Kidney glomerular epithelial cell (primary cell): ENCODE measurements around the gene PATJ.

Source experiments
- DNase-seq: peaks from one replicate; lab custom pipeline; 2025; lab: John Stamatoyannopoulos, UW

PATJ gene

GRCh38 chr1:61983236-61983635 is 241.0 kb downstream of the PATJ start:
- DNase-seq: no peak

DNA sequence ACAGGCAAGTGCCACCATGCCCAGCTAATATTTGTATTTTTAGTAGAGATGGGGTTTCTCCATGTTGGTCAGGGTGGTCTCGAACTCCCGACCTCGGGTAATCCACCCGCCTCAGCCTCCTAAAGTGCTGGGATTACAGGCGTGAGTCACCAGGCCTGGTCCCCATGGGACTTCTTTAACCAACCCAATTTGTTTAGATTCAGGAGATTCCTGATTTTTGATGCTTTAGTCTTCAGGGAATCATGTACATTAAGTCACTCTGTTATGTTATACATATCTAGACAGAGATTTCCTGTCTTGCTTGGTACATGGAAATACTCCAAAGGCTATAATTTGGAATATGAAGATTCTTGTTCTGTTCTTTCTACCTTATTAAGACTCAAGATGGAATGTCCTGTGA is 250.0 kb downstream of the PATJ start:
- no peak for DNase-seq

GRCh38 chr1:61993331-61993961 is 251.2 kb downstream of the PATJ start:
- DNase-seq: no peak

GRCh38 chr1:61995641-61996040 is 253.4 kb downstream of the PATJ start:
- DNase-seq: no peak

DNA sequence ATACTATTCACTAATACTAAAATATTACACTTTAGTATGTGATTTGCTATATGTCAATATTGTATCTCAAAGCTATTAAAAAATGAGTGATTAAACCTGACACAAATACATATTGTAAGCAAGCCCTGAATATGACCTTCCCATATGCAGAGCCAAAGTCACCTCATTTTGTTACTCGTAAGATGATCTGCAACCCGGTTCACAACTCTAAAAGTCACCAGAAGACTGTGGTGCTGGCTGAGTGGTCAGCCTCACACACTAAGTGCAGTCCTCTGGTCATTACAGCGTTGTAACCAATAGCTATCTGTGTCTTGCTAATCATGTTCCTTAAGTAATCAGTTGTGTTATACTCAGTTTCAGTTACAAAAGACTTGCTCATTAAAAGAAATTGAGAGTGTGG is 254.8 kb downstream of the PATJ start:
- DNase-seq: no peak

GRCh38 chr1:62003777-62004176 is 261.5 kb downstream of the PATJ start:
- DNase-seq: no peak

DNA sequence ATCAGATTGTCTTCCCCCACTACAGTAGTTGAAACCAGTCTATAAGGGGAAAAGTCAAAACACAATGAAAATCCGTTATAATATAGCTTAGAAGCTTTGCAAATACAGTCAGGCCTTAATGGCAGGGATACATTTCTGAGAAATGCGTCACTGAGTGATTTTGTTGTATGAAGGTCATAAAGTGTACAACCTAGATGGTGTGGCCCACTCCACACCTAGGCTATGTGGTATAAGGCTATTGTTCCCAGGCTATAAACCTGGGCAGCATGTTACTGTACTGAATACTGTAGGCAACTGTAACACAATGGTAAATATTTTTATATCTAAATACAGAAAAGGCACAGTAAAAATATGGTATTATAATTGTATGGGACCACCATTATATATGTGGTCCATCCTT is 264.4 kb downstream of the PATJ start:
- no peak for DNase-seq

DNA sequence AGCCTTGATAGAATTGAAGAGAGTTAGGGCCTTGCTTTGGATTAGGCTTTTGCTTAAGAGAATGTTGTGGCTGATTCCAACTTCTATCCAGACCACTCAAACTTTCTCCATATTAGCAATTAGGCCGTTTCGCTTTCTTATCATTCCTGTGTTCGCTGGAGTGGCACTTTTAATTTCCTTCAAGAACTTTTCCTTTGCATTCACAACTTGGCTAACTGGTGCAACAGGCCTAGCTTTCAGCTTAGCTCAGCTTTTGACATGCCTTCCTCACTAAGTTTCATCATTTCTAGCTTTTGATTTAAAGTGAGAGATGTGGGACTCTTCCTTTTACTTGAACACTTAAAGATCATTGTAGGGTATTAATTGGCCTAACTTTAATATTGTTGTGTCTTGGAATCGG is 268.7 kb downstream of the PATJ start:
- no peak for DNase-seq

DNA sequence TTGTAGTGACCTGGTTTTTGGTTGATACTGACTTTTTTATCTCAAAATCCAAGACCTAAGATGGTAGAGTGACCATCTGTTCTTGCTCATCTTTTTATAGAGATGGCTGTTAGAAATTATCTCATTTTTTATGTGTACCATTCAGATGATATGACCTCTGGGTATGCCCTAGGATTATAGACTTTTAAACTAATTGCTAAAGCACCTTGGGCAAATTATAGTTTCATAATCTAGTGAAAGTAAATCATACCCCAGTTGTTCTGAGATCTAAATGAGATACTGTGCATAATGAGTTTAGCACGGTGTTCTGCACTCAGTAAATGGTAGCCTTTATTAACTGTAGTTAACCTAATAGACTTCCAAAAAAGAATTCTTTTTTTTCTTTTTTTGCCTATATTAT is 269.8 kb downstream of the PATJ start:
- DNase-seq: no peak

- no peak for DNase-seq
Observed at GRCh38 chr1:62012836-62013235, 270.6 kb downstream of the PATJ start.

- DNase-seq: no peak
Observed at GRCh38 chr1:62013264-62013663, 271.0 kb downstream of the PATJ start.

DNA sequence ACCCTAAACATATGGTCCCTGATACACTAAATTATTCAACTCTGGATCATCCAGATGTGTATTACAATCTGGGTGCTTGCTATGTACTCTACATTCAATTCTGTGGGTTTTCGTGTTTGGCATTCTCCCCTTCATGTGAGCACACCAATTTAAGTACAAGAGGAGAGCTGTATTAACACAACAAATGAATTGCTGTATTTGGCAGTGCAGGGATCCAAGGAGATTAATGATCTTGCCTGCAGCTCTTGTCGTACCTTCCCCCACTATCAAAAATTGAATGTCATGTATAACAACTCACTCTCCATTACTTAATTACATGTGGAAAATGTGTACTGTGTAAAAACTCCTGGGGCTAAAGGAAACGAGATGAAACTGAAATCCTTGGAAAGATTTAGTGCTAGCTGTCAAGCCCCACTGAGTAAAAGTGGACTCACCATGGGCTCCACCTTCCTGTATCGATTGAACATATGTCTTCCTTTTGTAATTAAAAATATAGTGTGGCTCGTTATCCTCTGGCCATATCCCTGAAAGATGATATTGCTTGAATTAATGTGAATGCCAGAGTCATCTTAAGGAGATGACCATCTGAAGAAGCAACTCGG is 280.2 kb downstream of the PATJ start:
- no peak for DNase-seq

- DNase-seq: no peak
Observed at GRCh38 chr1:62024690-62025089, 282.4 kb downstream of the PATJ start.

DNA sequence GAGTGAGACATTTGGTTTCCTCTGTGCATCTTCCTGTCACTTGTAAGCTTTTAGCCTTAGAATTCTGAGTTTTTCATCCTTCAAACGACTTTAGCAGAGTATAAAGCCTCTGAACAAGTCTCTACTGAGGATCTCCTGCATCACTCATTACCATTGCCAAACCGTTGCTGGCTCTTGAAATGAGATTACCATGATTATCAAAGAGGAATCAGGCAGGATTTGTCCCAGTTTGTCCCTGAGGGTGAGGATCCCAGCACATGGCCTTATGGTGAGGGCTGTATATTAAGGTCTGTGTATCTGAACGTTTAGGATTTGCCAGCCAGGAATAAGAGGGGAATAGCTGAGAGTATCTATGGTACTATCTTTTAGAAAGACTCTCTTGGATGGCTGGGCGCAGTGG is 282.9 kb downstream of the PATJ start:
- DNase-seq: no peak

GRCh38 chr1:62025892-62026291 is 283.6 kb downstream of the PATJ start:
- DNase-seq: no peak

GRCh38 chr1:62029704-62030103 is 287.4 kb downstream of the PATJ start:
- DNase-seq: no peak

- no peak for DNase-seq
Observed at GRCh38 chr1:62034790-62035189, 292.5 kb downstream of the PATJ start.

DNA sequence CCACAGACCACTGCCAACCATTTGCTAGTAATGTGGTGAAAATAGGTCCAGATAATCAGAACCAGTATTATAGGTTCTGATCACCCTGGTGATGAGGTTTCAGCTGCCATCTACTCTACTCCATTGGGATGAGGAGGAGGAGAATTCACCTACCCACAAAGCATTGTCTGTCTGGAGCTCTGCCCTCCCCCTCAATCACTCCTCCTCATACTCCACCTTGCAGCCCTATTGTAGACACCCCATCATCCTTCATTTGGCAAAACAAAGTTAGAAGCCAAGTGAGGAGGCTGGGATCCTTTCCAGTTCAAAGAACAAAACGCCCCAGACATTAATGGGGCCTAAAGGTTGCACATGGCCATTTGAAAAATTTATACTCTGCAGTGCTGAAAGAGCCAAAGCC is 295.0 kb downstream of the PATJ start:
- DNase-seq: no peak

- DNase-seq: no peak
Observed at GRCh38 chr1:62038594-62039284, 296.5 kb downstream of the PATJ start.

- DNase-seq: no peak
Observed at GRCh38 chr1:62040450-62040849, 298.2 kb downstream of the PATJ start.

DNA sequence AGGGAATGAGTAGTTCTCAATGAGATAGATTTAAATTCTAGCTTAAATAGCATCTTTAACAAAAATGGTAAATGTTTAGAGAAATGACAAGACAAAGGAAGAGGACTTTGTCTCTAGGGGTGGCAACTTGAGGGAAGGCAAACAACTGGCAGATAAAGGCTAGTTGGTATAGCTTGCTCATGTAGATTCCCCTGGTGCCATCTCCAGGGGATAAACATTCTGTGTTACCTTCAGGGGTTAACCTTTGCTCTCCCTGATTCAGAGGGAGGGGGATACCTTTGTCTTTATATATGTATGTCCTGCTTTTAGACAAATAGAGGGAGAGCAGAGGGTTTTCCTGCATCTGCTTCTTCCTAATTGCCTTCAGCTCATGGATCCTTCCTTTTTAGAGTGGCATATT is 298.7 kb downstream of the PATJ start:
- no peak for DNase-seq

- DNase-seq: no peak
Observed at GRCh38 chr1:62043154-62043553, 300.9 kb downstream of the PATJ start.

DNA sequence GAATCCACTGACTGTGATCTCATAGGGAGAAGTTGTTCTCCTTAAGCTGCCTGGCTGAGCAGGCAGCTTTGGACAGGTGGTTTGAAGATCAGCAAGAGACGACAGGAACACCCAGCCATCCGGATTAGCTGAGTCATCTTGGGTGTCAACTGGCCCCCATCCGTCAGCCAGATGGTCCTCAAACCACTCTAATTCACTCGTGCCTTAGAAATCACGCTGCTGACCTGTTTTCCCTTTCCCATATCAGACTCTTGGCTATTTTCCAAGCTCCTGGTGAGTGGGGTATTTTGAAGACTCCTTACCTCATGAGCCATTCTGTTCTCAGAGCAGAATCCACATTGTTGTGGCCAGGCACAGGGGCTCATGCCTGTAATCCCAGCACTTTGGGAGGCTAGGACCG is 303.3 kb downstream of the PATJ start:
- DNase-seq: no peak

- DNase-seq: no peak
Observed at GRCh38 chr1:62046927-62047326, 304.6 kb downstream of the PATJ start.
